Loucy (cell line): Measurements from ENCODE around the gene IMP3.
"Not testable (repeated sequence)": the region's sequence is repeated elsewhere in the genome, so short reads cannot be mapped to it uniquely, and the experiment has no call there.

Experiments
- H2AFZ ChIP-seq: fragments of 200-600 bp; sonication (generic); 2 replicates; pipeline ENCODE4 v1.6.0; 2016; ENCODE audit warnings: antibody characterized with exemption, mild to moderate bottlenecking, low read length, moderate library complexity
- H3F3A ChIP-seq: fragments of 200-600 bp; 2 replicates; pipeline ENCODE4 v1.6.0; 2016; ENCODE audit warnings: antibody characterized with exemption, low read depth, mild to moderate bottlenecking
- H3K27me3 ChIP-seq: fragments of 200-600 bp; sonication (generic); 2 replicates; pipeline ENCODE4 v1.6.1; 2014; ENCODE audit warnings: low read length, mild to moderate bottlenecking; ENCODE audit not compliant: insufficient read depth, poor library complexity, severe bottlenecking
- H3K36me3 ChIP-seq: fragments of 200-600 bp; sonication (generic); 2 replicates; pipeline ENCODE4 v1.6.1; 2016; ENCODE audit warnings: low read length; ENCODE audit not compliant: insufficient read depth
- H3K4me1 ChIP-seq: fragments of 200-600 bp; sonication (generic); 2 replicates; pipeline ENCODE4 v1.5.1; 2014; ENCODE audit warnings: low read length, mild to moderate bottlenecking; ENCODE audit not compliant: insufficient read depth, poor library complexity, severe bottlenecking
- H3K4me2 ChIP-seq: fragments of 200-600 bp; sonication (generic); 2 replicates; pipeline ENCODE4 v1.6.0; 2014; ENCODE audit warnings: antibody characterized with exemption, low read length, low read depth, mild to moderate bottlenecking; ENCODE audit not compliant: poor library complexity, severe bottlenecking
- H3K4me3 ChIP-seq: fragments of 200-600 bp; sonication (generic); 2 replicates; pipeline ENCODE4 v1.5.1; 2014; ENCODE audit warnings: low read length, mild to moderate bottlenecking, mixed read lengths; ENCODE audit not compliant: poor library complexity, severe bottlenecking
- H3K79me2 ChIP-seq: fragments of 200-600 bp; sonication (generic); 2 replicates; pipeline ENCODE4 v1.6.1; 2014; ENCODE audit warnings: low read length; ENCODE audit not compliant: insufficient read depth
- H3K9ac ChIP-seq: fragments of 200-600 bp; sonication (generic); 2 replicates; pipeline ENCODE4 v1.6.0; 2014; ENCODE audit warnings: mild to moderate bottlenecking, low read depth, low read length, moderate library complexity; ENCODE audit not compliant: poor library complexity, severe bottlenecking
- H3K9me2 ChIP-seq: fragments of 200-600 bp; sonication (generic); replicated peaks from 2 replicates; pipeline ENCODE4 v1.6.1; 2016; ENCODE audit warnings: low read depth, low read length, mixed read lengths
- H3K9me3 ChIP-seq: fragments of 200-600 bp; sonication (generic); 2 replicates; pipeline ENCODE4 v1.6.1; 2014; ENCODE audit warnings: mild to moderate bottlenecking, antibody characterized with exemption, low read length, low read depth; ENCODE audit not compliant: insufficient read depth
- H4K20me1 ChIP-seq: fragments of 200-600 bp; sonication (generic); 2 replicates; pipeline ENCODE4 v1.6.0; 2014; ENCODE audit warnings: antibody characterized with exemption, low read length, mild to moderate bottlenecking; ENCODE audit not compliant: insufficient read depth, poor library complexity, severe bottlenecking
- EZH2phosphoT487 ChIP-seq: fragments of 200-600 bp; IDR thresholded peaks from 2 replicates; pipeline ENCODE4 v1.6.1; 2018; ENCODE audit warnings: antibody characterized with exemption, mild to moderate bottlenecking, moderate library complexity, borderline replicate concordance
- TF ChIP-seq, protein P1 (sequence below): fragments of 200-600 bp; sonication (generic); conservative IDR thresholded peaks from 2 replicates; pipeline ENCODE4 v1.5.1; 2014; ENCODE audit warnings: mild to moderate bottlenecking, antibody characterized with exemption, low read length

IMP3 gene

DNA sequence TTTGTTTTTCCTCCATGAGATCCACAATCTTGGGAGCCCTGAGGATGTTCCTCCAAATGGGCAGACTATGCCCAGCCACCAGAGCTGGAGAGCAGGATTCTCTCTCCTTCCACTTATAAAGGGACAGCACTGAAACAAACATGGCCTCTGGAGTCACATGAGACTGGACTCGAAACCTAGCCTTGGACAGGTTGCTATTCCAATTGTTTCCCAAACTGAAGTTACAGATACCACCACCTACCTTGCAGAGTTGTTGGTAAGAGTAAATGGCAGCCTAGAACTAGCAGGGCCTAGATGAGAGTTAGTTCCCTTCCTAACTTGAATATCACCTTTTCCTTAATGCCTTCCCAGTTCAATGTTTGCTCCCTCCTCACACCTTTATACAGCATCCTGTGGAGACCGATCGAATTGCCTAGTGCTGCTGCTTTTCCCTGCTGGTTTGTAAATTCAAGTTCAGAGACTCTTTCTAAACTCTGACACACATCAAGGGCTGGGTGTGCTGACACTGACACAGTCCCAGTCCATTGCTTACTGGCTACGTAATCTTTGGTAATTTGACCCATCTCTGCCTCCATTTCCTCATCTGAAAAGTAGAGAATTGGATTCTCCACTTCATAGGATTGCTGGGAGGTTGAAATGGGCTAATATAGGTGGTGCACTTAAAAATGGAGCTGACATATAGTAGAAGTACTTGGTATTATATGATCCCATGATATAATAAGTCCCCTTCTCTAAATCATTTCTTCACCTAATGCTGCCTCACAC, 2.6 kb downstream of the IMP3 start:
- peak overlapping the region; percentile 86 for H3K9ac ChIP-seq
- peak overlapping the region; percentile 86 for H3K4me3 ChIP-seq

DNA sequence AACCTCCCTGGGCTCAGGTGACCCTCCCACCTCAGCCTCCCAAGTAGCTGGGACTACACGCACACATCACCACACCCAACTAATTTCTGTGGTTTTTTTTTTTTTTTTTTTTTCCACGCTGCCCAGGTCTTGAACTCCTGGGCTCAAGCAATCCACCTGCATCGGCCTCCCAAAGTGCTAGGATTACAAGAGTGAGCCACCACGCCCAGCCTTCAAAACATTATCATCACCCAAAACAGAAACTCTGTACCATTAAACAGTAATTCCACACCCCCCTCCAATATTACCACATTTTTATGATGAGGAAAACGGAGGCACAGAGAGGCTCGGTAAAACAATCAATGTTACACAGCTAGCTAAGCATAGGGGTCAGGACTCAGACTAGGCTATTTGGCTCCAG, 4.0 kb downstream of the IMP3 start:
- H3F3A ChIP-seq = no peaks in the 10 kb centered on the region
- no peak overlapping the region for H3K9ac ChIP-seq

More for the DNA sequence above, 2.6 kb downstream of the IMP3 start:
- Histone ChIP-seq H3K9me2 (no peaks in the 10 kb centered on the region), H3F3A (no peaks in the 10 kb centered on the region), H3K27me3 (no peaks in the 10 kb centered on the region), H2AFZ (no peak overlapping the region), H3K9me3 (no peaks in the 10 kb centered on the region), H3K79me2 (peaks cover 42% of the 10 kb centered on the region), H3K4me1 (peaks cover 27% of the 10 kb centered on the region), H3K36me3 (no peaks in the 10 kb centered on the region), H4K20me1 (peaks cover 33% of the 10 kb centered on the region), H3K4me2 (peak overlapping the region; percentile 89)
- TF ChIP-seq, protein P1, sequence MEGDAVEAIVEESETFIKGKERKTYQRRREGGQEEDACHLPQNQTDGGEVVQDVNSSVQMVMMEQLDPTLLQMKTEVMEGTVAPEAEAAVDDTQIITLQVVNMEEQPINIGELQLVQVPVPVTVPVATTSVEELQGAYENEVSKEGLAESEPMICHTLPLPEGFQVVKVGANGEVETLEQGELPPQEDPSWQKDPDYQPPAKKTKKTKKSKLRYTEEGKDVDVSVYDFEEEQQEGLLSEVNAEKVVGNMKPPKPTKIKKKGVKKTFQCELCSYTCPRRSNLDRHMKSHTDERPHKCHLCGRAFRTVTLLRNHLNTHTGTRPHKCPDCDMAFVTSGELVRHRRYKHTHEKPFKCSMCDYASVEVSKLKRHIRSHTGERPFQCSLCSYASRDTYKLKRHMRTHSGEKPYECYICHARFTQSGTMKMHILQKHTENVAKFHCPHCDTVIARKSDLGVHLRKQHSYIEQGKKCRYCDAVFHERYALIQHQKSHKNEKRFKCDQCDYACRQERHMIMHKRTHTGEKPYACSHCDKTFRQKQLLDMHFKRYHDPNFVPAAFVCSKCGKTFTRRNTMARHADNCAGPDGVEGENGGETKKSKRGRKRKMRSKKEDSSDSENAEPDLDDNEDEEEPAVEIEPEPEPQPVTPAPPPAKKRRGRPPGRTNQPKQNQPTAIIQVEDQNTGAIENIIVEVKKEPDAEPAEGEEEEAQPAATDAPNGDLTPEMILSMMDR = no peak
- TF ChIP-seq EZH2phosphoT487 = no peak

DNA sequence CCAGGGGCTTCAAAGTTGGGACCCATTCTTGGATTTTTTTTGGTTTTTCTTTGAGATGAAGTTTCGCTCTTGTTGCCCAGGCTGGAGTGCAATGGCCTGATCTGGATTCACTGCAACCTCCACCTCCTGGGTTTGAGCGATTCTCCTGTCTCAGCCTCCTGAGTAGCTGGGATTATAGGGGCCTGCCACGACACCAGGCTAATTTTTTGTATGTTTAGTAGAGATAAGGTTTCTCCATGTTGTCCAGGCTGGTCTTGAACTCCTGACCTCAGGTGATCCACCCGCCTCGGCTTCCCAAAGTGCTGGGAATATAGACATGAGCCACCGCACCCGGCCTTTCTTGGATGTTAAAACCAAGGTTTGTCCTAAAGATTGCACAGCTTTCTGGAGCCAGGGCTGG, 6.1 kb downstream of the IMP3 start:
- H3F3A ChIP-seq, H2AFZ ChIP-seq, H3K9me3 ChIP-seq, H3K4me3 ChIP-seq, H3K9ac ChIP-seq, H3K4me2 ChIP-seq, H3K9me2 ChIP-seq, H3K27me3 ChIP-seq, H3K36me3 ChIP-seq: not testable (repeated sequence)
- peaks cover 28% of the 10 kb centered on the region for H4K20me1 ChIP-seq
- peaks cover 23% of the 10 kb centered on the region for H3K4me1 ChIP-seq
- peaks cover 32% of the 10 kb centered on the region for H3K79me2 ChIP-seq

More for the DNA sequence above, 4.0 kb downstream of the IMP3 start:
- Histone ChIP-seq H3K9me2 (no peaks in the 10 kb centered on the region), H2AFZ (no peak overlapping the region), H3K4me3 (no peak overlapping the region), H3K9me3 (no peaks in the 10 kb centered on the region), H4K20me1 (peaks cover 33% of the 10 kb centered on the region), H3K79me2 (peaks cover 42% of the 10 kb centered on the region), H3K4me2 (peak overlapping the region; percentile 45), H3K36me3 (no peaks in the 10 kb centered on the region), H3K27me3 (no peaks in the 10 kb centered on the region), H3K4me1 (peaks cover 27% of the 10 kb centered on the region)
- no peak for TF ChIP-seq EZH2phosphoT487
- TF ChIP-seq, protein P1 = no peak

DNA sequence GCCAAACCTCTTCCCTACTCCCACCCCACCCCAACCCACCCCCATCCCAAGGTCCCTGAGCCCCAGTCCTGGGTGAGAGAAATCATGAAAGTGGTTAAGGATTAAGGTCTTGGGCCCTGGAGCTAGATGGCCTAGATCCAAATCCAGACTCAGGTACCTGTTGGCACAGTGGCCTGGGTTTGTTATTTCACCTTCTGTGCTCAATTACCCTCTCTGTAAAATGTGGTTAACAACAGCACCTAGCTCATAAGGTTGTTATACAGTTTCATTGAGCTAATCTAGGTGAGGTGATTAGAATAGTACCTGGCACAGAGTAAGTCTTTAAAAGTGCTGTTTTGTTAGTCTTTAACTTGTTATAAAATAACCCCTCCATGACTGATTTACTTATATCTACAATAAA, 8.1 kb downstream of the IMP3 start:
- Histone ChIP-seq H3F3A (no peaks in the 10 kb centered on the region), H3K79me2 (peaks cover 13% of the 10 kb centered on the region), H3K9ac (no peak overlapping the region), H3K9me2 (no peaks in the 10 kb centered on the region), H3K36me3 (no peaks in the 10 kb centered on the region), H3K4me1 (peaks cover 16% of the 10 kb centered on the region), H3K27me3 (no peaks in the 10 kb centered on the region), H4K20me1 (peaks cover 9% of the 10 kb centered on the region), H2AFZ (no peak overlapping the region), H3K4me2 (no peak overlapping the region), H3K9me3 (no peaks in the 10 kb centered on the region), H3K4me3 (no peak overlapping the region)
- no peak for TF ChIP-seq EZH2phosphoT487
- TF ChIP-seq, protein P1 = no peak
